ENCODE measurements around the gene RPH3AL.

GRCh38 chr17:192666-193425 is 159.8 kb downstream of the RPH3AL start:
- TF ChIP-seq CTCF (IDR thresholded peaks at IDR 0.05 in 4 of 5, conservative IDR thresholded peaks at IDR 0.05 in 1 of 5) (no peak), POLR2A (IDR thresholded peaks at IDR 0.05) (no peak)

All from gastrocnemius medialis (tissue), 4 donors.